Activated gamma-delta T cell treated with Interleukin-2 at 50 U/mL for 16 hours (primary cell): ENCODE results near the gene SH3RF3.

Experiments used
- DNase-seq: peaks from one replicate; pipeline ENCODE4 v3.0.0-alpha.2; 2020

SH3RF3 gene

DNA sequence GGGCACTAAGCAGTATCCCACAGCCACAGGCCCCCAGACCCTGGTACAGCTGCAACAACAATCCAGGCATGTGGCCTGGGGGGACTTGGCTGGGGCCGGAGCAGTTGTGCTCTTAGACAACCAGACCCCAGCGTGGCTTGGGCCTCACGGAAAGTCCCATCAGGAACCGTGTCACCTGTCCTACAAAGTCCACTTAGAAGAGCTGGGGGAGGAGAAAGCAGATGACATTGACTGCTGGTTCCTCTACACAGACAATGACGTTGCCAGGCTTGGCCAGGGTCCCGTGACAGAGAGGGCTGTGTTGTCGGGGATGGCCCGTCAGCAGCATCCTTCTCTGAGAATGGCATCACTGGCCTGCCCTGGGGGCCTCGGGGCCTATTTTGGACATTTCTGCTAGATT is 360.3 kb downstream of the SH3RF3 start:
- DNase-seq = no peak

DNA sequence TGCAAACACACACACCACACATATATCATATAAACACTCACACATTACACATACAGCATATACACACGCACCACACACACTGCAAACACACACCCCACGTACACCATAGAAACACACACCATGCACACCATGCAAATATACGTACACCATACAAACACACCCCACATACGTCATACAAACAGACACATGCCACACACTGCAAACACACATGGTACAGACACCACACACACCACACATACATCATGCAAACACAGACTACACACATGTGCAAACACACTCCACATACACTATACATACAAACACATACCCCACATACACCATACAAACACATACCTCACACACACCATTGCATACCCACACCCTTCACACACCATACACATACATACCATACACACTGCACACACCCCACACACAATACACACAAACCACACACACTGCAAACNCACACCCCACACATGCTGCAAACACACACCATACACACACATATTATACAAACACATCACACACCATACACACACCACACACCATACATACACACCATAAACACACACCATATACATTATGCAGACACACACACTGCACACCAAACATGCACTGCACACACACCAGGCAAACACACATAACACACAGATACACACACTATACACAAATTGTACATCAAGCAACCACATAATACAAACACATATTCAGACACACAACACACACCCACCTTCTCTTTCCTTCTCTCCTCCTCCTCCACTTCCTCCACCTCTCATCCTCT is 364.4 kb downstream of the SH3RF3 start:
- no peak for DNase-seq

DNA sequence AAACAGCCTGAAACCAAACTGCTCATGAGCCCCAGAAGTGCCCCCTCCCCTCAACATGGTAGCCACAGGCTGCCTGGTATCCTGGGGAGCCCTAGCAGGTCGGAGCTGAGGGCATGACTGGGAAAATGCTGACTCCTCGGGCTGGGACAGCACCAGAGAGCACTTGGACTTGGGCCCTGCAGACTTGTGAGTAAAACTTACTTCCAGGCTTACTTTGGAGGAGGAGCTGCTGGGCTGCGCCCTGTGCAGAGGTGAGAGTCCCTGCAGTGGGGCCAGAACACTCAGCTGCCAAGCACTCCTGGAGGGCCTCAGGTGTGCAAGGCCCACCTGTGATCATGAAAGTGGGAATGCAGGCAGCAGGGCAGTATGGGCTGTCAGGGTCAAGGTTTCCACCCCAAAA is 365.3 kb downstream of the SH3RF3 start:
- no peak for DNase-seq

DNA sequence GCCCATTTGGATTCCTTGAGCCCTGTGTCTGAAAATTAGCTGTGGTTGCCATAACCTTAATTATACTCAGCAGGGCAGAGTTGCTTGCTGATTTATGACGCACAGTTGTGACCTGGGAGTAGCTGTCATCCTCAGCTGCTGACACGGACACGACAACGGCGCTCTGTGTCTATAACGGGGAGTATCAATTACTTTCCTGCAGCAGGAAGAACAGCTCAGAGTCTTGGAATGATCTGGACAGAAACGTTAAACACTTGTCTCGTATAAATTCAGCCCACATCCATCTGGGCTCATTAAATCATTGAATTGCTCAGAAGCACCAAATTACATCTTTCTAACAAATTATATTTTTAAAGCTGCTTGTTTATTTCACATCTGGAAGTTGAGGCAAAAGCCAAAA is 368.5 kb downstream of the SH3RF3 start:
- DNase-seq = no peak

DNA sequence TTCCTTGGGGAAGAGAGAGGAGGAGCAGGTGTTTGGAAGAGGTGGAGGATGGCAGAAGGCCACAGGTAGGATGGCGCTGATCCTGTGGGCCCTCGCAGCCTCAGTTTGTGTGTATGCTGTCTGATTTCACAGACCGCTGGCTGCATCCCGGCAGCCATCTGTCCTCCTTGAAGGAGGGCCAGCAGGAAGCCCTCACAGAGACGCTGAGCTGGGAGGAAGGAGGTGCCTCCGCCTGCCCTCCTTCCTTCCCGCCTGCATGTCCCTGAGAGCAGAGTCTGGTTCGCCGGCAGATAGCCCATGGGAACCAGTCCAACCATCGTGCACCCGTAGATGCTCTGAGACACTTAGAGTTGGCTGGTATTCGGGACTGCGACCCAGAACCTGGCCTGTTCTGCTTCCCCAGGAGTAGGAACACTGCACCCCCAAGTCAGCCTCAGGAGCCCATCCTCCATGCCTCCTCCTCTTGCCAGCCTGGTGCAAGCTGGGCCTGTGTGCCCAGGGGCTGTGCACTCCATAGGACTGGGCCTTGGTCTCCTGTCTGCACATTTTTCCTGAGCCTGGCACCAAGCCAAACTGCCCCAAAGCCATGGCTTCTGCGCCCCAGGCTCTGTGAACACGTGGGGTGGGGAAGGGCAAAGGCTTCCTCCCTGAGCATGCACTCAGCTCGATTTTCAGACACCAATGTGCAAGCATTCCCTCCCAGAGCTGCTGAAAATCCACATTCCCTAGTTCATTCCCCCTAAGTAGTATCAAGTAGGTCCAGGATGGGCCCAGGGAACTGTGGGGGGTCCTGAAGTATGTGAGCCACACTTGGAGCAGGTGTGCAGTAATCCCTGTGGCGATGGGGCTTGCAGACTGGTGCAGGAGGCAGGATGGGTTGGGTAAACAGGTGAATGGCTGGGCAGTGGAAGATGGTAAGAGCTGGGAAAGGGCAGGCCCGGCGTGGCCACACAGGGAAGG is 369.2 kb downstream of the SH3RF3 start:
- DNase-seq = no peak

DNA sequence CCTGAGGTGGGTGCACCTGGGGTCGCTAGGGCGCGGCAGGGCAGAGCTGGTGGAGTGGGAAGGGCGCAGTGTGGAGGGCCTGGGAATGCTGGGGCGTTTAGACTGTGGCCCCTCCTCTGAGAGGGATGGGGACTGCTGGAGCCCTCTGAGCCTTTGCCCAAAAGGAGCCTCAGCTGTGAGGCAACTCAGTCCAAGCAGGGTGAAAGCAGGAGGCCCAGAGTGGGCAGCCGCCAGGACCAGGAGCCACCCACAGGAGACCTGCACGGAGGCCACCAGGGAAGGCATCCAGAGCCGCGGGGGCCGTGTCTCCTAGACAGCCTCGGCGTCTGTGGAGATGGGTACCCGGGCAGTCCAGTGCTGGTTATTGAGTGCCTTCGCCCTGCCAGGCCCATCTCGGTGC is 369.9 kb downstream of the SH3RF3 start:
- DNase-seq = no peak

DNA sequence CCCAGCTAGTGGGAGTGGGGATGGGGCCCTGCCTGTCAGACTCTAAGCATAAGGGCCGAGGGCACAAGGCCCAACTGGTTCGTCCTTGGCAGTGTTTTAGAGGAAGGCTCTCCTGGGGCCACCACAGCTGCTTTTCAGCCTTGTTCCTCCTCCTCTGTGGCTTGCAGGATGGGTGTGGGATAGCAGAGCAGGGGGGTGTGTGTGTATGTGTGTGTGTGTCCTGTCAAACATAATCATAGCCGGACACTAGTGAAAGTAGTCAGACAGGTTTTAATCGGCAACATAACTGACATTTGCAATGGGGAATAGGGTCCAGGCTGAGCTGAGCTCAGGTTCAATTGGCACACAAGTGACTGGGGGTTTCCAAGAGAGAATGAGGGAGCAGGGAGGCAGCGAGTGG is 370.6 kb downstream of the SH3RF3 start:
- DNase-seq = no peak

DNA sequence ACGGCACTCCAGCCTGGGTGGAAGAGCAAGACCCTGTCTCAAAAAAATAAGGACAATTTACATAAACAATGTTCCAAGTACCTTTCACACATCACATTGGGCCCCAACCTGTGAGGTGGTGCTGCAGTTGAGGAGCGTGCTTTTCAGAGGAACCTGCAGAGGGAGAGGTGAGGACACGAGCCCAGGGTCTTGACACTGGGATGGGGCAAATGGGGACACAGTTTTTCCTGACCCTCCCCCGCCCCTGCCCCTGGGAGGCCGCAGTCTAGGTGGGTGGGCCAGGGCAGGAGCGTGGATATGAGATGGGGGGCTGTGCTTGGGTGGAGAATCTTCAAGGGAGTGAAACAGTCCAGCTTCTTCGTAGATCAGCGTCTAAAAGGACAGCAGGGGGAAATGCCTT is 371.9 kb downstream of the SH3RF3 start:
- DNase-seq = no peak

DNA sequence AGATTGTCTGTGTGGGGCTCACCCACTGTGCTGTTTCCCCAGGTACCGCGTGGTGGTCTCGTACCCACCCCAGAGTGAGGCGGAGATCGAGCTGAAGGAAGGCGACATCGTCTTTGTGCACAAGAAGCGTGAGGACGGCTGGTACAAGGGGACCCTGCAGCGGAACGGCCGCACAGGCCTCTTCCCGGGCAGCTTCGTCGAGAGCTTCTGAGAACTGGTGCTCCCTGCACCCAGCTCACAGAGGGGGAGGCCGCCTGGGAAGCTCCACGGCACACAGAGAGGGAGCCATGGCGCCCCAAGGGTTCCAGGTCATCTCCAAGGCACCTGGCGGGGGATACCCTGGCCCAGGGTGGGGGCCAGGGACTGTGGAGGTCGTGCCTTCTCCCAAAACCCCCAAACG is 372.5 kb downstream of the SH3RF3 start:
- DNase-seq = no peak

DNA sequence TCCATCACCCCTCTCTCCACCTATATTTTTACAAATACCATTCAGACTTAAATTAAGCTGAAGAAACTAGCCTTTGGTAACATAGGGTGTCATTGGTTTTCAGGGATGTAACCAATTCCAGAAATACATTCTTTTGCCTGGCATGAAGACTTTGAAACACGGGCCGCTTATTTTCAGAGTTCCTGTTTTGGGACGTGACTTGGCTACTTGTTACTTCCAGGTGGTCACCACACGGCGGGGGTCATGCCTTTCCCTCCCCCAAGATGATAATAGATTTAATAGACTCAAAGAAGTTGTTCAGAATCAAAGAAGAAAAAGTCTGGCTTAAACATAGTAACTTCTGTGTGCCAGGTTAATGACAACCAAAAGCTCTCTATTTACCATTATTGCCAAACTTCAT is 374.2 kb downstream of the SH3RF3 start:
- no peak for DNase-seq

DNA sequence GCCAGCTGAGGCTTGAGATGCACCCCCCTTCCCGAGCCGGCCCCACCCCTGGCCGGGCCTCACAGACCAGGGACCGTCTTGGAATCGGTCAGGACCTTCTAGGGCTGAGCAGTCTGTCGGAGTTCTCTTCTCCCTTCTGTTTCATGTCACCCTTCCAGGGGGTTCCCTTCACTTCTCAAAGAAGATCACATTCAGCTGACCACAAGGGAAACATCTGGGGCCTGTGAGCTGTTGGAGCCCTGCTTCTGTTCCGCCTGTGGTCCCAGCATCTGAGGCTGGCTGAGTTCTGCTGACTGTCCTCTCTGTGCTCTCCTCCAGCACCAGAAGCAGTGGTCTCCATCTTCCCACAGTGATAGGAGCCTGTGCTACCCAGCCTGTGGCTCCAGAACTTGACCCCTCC is 378.2 kb downstream of the SH3RF3 start:
- DNase-seq = no peak

DNA sequence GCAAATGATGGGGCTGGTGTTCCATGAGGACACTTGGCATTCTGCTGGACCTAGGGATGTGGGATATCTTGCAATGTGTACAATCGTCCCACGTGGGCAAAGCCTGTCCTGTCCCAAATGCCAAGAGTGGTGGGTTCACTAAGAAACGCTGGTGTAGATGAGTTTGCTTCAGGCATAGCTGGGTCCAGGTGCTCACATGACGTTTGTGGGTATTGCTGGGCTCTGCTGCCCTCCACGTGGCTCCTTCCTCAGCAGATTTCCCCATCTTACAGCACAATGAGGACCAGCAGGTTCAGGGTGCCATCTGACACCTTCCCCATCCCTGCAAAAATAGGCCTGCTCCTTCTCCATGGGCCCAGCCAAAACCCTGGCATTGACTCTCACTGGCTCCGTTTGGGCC is 378.8 kb downstream of the SH3RF3 start:
- no peak for DNase-seq

DNA sequence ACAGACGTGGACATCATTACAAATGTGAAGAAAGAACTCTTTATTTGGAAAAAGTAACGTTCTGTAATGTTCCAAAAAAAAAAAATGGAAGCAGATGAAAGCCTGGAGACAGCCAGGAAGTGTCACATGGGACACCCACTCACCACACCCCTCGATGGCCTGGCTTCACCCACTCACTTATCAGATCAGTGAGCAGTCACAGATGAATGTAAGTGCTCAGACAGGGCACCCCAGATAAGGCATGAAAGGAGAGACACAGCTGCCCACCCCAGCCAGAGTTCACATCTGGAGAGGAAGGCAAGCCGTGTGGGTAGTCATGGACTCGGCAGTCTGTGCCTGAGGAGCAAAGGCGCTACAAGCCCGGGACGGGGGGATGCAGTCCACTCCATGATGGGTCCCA is 379.6 kb downstream of the SH3RF3 start:
- DNase-seq = no peak

DNA sequence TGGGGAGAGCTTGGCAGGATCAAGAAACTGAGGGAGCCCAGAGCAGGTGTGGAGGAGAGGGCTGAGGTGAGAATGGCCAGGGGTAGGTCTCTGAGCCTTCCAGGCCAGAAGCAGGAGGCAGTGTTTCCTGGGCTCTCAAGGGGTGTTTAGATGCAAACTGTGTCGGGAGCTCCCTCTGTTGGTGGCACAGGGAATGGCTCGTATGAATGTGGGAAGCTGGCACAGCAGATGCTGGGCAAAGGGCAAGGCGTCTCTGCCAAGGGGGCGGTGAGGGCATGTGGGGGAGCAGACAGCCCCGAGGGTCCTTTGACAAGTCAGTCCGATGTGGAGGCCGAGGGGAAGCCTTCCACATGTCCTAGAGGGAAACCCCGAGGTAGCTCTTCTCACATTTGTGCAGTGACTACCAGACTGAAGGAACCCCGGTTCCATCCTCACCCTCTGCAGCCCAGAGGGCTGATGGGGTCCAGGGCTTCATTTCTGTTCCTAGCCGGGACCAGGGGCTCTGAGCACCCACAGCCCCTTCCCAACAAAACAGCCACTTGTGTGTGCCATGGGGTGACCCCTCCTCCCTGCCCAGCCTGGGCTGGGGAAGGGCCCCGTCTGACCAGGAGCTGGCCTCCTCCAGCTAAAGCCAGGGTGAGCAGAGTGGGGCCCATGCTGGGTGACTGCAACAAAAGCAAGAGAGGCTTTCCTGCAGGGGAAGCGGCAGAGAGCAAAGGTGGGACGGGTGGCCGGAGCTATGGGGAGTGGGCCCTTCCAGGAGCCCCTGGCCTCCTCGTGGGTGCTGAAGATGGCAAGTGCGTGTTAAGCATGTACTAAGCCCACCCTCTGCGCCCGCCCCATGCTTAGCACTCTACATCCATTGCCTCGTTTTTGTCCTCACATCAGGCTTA is 381.4 kb downstream of the SH3RF3 start:
- peak; percentile 70 for DNase-seq

DNA sequence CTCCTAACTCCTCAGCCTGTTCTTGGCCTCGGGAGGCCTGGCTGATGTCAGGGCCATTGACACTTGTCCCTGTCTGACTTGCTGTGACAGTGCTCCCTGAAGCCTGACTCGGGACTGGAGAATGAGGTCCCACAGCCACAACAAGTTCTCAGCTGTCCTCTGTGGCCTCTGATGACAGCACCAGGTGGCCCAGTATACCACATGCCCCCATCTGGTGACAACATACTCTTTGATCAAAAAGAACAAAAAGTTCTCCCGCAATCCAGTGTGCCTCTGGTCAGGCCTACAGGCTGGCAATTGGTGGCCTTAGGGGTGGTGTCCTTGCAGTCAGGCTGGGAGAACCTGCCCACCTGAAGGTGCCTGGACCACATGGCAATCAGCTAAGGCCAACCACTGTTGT is 382.2 kb downstream of the SH3RF3 start:
- DNase-seq = no peak

DNA sequence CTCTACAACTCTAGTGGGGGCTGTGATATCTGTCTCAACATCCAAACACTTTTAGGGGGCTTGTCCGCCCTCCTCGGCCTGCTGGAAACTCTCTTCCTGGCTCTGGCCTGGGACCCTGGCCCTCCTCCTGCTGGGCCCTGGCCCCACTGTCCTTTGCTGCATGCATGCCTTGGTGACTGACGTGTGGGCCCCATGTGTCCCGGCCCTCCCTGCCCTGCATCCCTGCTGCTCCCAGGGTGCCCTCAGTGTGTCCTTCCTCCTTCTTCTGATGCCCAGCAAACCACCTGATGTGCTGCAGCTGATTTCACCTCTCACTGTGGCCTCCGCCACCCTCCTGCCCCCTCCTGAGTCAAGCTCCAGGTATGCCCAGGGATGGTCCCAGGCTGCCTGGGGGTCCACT is 383.1 kb downstream of the SH3RF3 start:
- DNase-seq = no peak

DNA sequence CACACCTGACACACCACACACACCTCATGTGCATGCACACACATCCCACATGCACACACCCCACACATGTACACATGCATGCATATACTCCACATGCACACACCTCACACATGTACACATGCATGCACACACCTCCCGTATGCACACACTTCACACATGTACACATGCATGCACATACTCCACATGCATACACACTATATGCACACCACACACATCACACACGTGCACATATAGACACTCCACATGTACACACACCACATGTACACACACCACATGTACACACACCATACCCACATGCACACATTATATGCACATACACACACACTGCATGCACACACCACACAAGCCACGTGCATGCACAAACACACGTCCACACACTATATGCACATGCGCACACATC is 384.2 kb downstream of the SH3RF3 start:
- no peak for DNase-seq

DNA sequence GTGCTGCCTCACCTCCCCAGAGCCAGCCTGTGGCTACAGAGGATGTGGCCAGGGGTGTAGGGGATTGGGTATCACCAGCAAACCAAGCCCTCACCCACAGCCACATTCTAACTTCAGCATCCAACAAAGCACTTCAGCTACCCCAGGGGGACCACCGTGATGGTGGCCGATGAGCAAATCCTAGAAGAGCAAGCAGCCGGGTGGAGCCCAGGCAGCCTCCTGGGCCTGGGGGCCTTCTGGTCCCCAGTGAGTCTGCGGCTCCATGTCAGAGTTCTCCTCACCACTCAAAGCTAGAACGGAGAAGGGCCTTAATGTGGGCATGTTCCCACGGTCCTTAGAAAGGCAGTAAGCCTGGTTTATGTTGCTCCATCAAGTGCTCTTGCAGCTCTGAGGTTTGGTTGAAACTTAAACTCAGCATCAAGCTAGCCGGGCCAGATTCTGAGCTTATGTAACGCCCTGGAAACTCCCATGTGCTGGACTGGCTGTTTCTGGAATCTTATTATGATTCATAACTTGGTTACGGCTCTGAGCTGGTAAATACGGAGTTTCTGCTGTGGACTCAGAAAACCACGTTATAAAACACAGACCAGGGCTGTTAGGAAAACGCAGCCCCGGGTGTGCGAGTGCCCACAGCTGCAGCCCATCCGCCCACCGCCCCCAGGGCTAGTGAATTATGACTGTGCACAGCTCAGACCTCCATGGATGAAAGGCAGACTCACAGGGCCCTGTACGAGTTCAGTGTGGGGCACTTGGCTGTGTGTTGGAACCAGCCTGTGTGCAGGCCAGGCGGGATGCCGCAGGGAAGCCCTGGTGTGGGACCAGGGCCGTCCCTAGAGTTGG is 385.0 kb downstream of the SH3RF3 start:
- DNase-seq = no peak

DNA sequence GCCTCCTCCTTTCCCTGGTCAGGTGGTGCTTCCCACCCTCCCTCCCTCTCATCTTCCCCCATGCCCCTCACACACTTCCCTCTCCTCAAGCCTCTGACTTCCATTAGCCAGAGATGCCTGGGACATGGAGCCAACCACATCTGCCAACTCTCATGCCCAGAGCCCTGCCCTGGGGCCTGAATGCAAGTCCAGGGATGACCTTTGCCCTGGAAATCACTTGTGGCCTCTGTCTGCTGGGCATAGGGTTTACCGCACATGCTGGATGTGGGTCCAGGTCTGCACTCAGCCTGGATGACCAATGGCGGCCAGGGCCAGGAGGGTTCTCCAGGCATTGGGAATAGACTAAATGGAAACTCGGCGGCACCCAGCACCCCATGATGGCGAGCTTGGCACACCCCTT is 385.9 kb downstream of the SH3RF3 start:
- DNase-seq = no peak

DNA sequence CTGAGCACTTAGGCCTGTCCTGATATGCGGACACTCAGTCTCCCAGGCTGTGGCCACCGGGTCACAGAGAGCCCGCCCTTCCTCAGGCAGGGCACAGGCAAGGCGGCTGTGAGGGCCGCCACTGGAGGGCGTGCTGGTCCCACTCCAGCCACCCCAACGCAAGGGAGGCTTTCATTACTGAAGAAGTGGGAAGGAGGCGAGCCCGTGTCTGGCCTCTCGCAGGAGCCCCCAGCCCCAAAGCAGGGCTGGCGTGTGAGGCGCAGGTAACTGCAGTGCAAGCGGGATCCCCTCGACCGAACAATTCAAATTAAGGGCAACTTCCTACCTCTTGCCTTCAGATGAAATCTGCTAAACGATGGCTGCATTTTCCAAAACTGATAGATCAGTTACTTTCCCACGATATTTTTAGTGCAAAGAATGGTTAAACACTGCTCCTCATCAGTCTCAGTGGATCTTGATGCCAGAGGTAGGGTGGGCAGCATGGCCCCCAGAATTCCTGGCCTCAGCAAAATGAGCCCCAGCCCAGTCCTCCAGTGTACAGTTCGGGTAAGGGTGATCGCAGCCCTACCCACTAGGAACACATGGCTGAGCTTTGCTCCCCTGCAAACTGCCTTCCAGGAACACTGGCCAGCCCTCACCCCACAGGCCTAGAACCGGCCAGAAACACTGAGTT is 387.6 kb downstream of the SH3RF3 start:
- DNase-seq = no peak

DNA sequence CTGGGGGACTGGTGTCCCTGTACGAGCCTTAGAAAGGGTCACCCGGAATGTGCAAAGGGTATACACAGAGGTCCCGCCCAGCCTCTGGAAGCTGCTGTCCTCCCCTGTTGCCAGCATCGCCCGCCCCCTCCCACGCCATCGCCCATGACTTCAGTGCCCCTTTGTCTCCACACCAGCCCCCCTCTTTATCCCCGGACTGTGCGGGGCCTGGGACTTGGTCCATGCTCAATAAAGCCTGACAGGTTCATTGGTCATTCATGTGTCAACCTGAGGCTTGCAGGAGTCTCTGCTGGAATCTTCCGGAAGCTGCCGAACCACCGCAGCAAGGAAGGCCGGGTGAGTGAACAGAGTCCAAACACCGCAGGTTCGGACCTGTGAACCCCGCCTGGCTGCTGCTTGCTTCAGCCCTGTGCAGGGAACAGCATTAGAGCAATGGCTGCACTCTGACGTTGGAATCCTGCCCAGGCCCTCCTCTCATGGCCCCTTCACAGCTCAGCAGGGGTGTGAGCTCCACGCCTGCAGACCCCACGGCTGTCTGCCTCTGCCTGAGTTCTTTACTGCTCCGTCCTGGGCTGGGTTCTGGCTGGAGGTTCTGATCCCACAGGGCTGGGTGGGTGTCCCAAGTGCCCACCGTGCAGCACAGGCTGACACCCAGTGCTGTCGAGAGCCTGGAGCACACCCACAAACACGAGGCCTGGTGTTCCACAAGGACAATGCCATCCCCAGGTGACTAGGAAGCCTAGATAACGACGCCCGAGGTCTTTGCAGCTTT is 388.3 kb downstream of the SH3RF3 start:
- no peak for DNase-seq
